CD1c-positive myeloid dendritic cell (primary cell): ENCODE data around the gene LIN37.
"Not testable (repeated sequence)": the region's sequence is repeated elsewhere in the genome, so short reads cannot be mapped to it uniquely, and the experiment has no call there.

ENCODE experiments used
- DNase-seq: peaks from one replicate; pipeline ENCODE4 v3.0.0-alpha.2; 2016; ENCODE audit errors: extremely low spot score

LIN37 gene

GRCh38 chr19:35789978-35790944 lies 41.9 kb downstream of the LIN37 start:
- no peak for DNase-seq

DNA sequence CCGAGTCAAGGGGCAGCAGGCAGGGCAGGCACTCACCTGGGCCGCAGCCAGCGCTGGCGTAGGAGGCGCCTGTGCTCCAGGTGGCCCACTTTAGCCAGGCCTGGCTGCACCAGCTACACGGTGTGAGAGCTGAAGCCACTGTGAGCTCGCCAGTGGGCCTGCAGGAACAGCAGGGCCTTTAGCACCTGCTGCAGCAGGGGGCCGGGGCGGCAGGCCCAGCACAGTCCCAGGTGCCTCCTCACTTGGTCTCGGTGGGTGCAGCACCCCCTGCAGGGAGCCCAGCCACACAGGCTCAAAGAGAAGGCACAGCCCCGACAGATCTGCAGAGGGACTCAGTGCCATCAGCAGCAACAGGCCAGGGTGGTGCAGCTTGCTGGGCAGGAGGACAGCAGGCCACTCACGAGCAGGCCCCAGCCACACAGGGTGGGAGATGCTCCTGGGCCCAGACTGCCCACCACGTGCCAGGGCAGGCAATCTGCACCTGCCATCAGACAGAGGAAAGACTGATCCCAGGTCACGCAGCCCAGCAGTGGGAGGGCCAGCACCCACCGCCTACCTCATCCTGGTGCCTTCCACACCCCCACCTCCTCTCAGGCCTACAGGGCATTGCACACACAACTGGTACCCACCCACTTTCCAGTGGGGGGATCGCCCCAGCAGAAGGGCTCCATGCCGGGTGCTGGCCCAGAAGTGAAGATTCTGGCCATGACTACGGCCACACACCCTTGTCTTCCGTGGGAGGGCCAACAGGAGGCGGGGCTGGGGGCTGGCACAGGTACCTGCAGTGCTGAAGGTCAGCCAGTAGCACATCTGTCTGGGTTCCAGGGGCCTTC lies 42.8 kb downstream of the LIN37 start:
- no peak for DNase-seq

DNA sequence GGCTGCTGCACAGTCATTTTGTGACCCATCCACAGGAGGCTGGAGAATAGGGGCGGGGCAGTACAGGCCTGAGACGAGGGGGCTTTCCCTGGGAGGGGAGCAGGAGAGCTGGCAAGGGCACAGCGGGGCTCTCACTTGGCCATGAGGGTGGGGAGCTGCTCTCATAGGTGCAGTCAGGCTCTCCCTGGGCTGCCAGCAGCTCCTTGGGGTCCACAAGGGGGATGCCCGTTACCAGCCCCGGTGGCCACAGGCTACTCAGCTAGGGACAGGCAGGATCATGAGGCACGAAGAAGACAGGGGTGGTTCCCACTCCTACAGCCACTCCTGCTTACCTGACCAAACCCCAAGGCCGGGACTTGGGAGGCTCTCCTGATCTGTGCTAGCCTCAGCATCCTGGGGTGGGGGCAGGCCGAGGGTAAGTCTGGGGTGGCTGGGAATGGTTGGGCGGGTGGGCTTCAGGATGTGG lies 43.5 kb downstream of the LIN37 start:
- no peak for DNase-seq

DNA sequence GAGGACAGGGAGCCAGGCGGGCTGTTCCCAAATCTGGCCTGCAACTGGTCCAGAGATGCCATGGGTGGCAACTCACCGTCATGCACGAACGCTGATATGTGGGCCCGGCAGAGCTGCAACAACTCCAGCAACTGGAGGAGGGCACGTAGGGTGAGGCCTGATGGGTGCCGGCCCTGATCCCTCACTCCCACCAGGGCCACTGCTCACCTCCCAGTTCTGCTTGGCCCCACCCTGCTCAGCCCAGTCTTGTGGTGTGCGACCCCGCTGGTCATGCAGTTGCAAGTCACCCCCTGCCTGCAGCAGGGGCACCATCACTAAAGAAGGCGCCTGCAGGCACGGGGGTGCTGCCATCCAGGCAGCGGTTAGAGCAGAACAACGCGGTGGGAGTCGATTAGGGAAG lies 43.9 kb downstream of the LIN37 start:
- DNase-seq = no peak

DNA sequence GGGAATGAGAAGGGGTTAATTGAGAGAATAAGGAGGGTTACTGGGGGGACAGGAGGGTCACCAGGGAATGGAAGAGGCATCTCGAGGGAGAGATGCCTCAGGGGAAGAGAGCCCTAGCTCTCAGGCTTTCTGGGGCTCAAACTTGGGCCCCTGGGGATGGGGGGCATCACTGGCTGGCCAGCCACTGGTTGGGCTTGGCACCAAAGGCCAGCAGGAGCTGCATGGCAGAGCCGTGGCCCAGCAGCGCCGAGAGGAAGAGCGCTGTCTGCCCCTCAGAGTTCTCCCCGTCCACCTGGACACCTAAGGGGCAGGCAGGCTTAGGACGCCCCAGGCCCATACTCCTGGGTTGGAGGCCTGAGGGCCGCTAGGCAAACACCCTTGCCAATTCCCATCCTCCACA lies 44.5 kb downstream of the LIN37 start:
- DNase-seq = no peak

DNA sequence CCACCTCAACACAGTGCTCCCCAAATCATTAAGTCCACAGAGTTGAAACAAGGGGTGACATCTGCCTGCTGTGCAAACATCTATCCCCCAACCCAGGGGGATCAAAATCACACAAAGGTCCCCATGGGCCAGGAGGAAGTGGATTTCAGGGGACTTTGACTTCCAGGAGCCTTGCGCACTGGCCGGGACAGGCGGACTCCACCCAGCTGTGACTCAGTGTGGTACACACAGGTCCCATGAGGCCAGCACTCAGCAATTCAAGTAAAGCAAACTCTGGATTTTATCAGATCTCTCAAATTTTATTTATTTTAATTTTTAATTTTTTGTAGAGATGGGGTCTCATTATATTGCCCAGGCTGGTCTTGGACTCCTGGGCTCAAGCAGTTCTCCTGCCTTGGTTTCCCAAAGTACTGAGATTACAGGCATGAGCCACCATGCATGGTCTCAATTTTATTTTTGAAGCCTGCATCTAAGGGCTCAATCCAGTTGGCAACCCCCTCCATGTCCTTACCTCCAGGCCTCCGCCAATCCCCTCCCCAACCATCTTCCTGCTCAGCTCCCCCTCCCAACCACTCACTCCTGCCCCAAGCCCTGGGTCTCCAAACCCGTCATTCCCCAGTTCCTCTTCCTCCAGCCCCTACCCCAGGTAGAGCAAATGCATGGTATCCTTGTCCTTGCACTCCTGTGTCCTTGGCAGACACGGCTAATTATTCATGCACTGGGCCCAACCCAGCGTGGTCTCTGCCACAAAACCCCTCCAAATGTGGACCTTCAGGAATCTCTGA lies 45.2 kb downstream of the LIN37 start:
- no peak for DNase-seq

DNA sequence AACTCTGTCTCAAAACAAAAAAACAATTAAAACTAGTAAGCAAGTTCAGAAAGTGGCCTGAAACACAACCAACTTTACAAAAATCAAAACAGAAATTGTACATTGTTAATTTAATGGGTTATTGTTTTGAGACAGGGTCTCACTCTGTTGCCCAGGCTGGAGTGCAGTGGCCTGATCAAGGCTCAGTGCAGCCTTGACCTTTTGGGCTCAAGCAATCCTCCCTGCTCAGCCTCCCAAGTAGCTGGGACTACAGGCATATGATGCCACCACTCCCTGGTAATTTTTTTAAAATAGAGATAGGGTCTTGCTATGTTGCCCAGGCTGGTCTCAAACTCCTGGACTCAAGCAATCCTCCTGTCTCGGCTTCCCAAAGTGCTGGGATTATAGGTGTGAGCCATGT lies 47.2 kb downstream of the LIN37 start:
- not testable (repeated sequence) for DNase-seq

- DNase-seq = no peak
Observed at GRCh38 chr19:35796645-35797542, 48.5 kb downstream of the LIN37 start.

- DNase-seq = no peak
Observed at GRCh38 chr19:35797663-35798062, 49.3 kb downstream of the LIN37 start.

GRCh38 chr19:35801828-35802227 lies 53.5 kb downstream of the LIN37 start:
- DNase-seq = no peak
